Transverse colon (tissue), 4 donors: Measurements from ENCODE around the gene NR2F1-AS1. TPM values are rescaled to one million over a fixed set of nuclear protein-coding genes. Genes with fewer than 3 reads are reported as not detected.

Experiments used
- DNase-seq: peaks from one replicate; pipeline ENCODE4 v3.0.0-alpha.2; 2019
- H3K27ac ChIP-seq, 4 donors: fragments of 200-600 bp; sonication (generic); 2 replicates each; pipeline ENCODE4 v1.5.1; 2016 to 2018; ENCODE audit warnings: inconsistent platforms in 4 of 4
- H3K27me3 ChIP-seq: fragments of 200-600 bp; sonication (generic); 2 replicates; pipeline ENCODE4 v1.5.1; 2017; ENCODE audit warnings: inconsistent platforms
- H3K36me3 ChIP-seq, 4 donors: fragments of 200-600 bp; sonication (generic); 2 replicates each; pipeline ENCODE4 v1.5.1; 2017 to 2019; ENCODE audit warnings: inconsistent platforms in 4 of 4
- H3K4me1 ChIP-seq, 4 donors: fragments of 200-600 bp; sonication (generic); 2 replicates each; pipeline ENCODE4 v1.5.1; 2017 to 2020; ENCODE audit warnings: inconsistent platforms in 4 of 4
- H3K4me3 ChIP-seq, 4 donors: fragments of 200-600 bp; sonication (generic); 1 replicate in 1 of 4; 2 replicates in 3 of 4; pipeline versions ENCODE4 v1.5.1 to v1.6.1; 2017 to 2019; ENCODE audit warnings: inconsistent platforms in 4 of 4
- H3K9me3 ChIP-seq, 2 donors: fragments of 200-600 bp; sonication (generic); 2 replicates each; pipeline ENCODE4 v1.5.1; 2017 to 2019; ENCODE audit warnings: inconsistent platforms in 2 of 2
- CTCF ChIP-seq, 5 experiments: fragments of 200-600 bp in 3 of 5; fragments of 450-650 bp in 2 of 5; sonication (generic) in 3 of 5; IDR thresholded peaks; 1 replicate in 2 of 5; 2 replicates in 3 of 5; pipeline ENCODE4 v1.5.1; 2016 to 2017; ENCODE audit warnings: antibody characterized with exemption in 5 of 5, inconsistent platforms in 3 of 5, mild to moderate bottlenecking in 2 of 5, moderate library complexity in 1 of 5
- EP300 ChIP-seq: sonication (generic); formaldehyde crosslinking; IDR thresholded peaks from one replicate; pipeline ENCODE4 v1.6.1; 2017; ENCODE audit warnings: antibody characterized with exemption, low read depth
- POLR2A ChIP-seq: fragments of 450-650 bp; IDR thresholded peaks from one replicate; pipeline ENCODE4 v1.6.1; 2016; ENCODE audit warnings: antibody characterized with exemption, mild to moderate bottlenecking, moderate library complexity
- POLR2AphosphoS5 ChIP-seq, 3 donors: sonication (generic); formaldehyde crosslinking; IDR thresholded peaks; one replicate each; pipeline ENCODE4 v1.6.1; 2016; ENCODE audit warnings: antibody characterized with exemption in 3 of 3
- WGBS, 2 donors: methylation state at CpG; one replicate each; pipeline ENCODE4 v1.1.5; 2018; ENCODE audit warnings: low coverage in 1 of 2; 5-methylcytosine and 5-hydroxymethylcytosine counted together
- in situ Hi-C, 4 donors: fragments of 200-750 bp; cut with MboI; loops; one replicate each; pipeline versions ENCODE4 v1.15.0 to v1.15.1; 2017; ENCODE audit warnings: low sequenced_read_pairs in 3 of 4, low pct_ligation_motif_present in 1 of 4, low pct_unique_long_range_greater_than_20kb in 1 of 4
- intact Hi-C: fragments of 100-400 bp; cut with DNase I; formaldehyde crosslinking; loops from one replicate; pipeline ENCODE4 v1.15.1; 2023; ENCODE audit warnings: low total_unique reads
- total RNA-seq, 4 donors: library from RNA; depleted of rRNA; stranded (reverse); fragments of >200 nt; gene quantifications; one replicate each; pipeline ENCODE4 v1.1.0, GENCODE V29; 2016

NR2F1-AS1 gene
- total RNA-seq, 4 donors from 2014 or later: 1.2 to 3.7 (median 2.2) TPM

GRCh38 chr5:93611976-93612854 lies 31.2 kb upstream of the NR2F1-AS1 start:
- 8 to 10% methylated on average over 2 to 41 of the region's 43 CpGs for WGBS, 2 donors
- H3K36me3 ChIP-seq: no peaks in the 10 kb centered on the region
- intact Hi-C loops: no loop called here
- H3K9me3 ChIP-seq: no peaks in the 10 kb centered on the region
- no peak overlapping the region for H3K27ac ChIP-seq
- in situ Hi-C loops: loop anchor here in 3 of 4 donors (10.0 to 25.0 kb wide), 2 partner anchors 175 to 183 kb away; no protein-coding TSS in a partner anchor
- no peak overlapping the region for H3K4me3 ChIP-seq
- H3K4me1 ChIP-seq: peaks cover 0 to 14% (median 7%) of the 10 kb centered on the region in 4 donors
- TF ChIP-seq POLR2AphosphoS5 (IDR thresholded peaks at IDR 0.05) (no peak), EP300 (no peak), CTCF (IDR thresholded peaks at IDR 0.05) (no peak), POLR2A (no peak)
- no peak for DNase-seq
- peaks cover 88% of the 10 kb centered on the region for H3K27me3 ChIP-seq

- no peaks in the 10 kb centered on the region for H3K9me3 ChIP-seq
Measured at GRCh38 chr5:93611273-93611975, 30.4 kb upstream of the NR2F1-AS1 start.

GRCh38 chr5:93610581-93611272 lies 29.7 kb upstream of the NR2F1-AS1 start:
- no peaks in the 10 kb centered on the region for H3K36me3 ChIP-seq
- intact Hi-C loops: no loop called here
- WGBS, 2 donors: 13 to 23% methylated on average over 6 to 17 of the region's 17 CpGs
- no peak for TF ChIP-seq POLR2AphosphoS5 (IDR thresholded peaks at IDR 0.05)
- no peak for TF ChIP-seq EP300
- TF ChIP-seq CTCF (IDR thresholded peaks at IDR 0.05): no peak
- TF ChIP-seq POLR2A: no peak
- H3K27ac ChIP-seq: no peak overlapping the region
- in situ Hi-C loops: loop anchor here in 3 of 4 donors (10.0 to 25.0 kb wide), 2 partner anchors 177 to 184 kb away; no protein-coding TSS in a partner anchor
- H3K27me3 ChIP-seq: peaks cover 100% of the 10 kb centered on the region
- H3K4me1 ChIP-seq: peaks cover 0 to 14% (median 7%) of the 10 kb centered on the region in 4 donors
- DNase-seq: no peak
- H3K9me3 ChIP-seq: no peaks in the 10 kb centered on the region
- H3K4me3 ChIP-seq: no peak overlapping the region

More at GRCh38 chr5:93611273-93611975, 30.4 kb upstream of the NR2F1-AS1 start:
- intact Hi-C loops (no loop called here), in situ Hi-C loops (loop anchor here in 3 of 4 donors (10.0 to 25.0 kb wide), 2 partner anchors 176 to 183 kb away; no protein-coding TSS in a partner anchor)
- DNase-seq: no peak
- Histone ChIP-seq H3K27ac (no peak overlapping the region), H3K4me1 (peaks cover 0 to 14% (median 7%) of the 10 kb centered on the region in 4 donors), H3K27me3 (peaks cover 95% of the 10 kb centered on the region), H3K4me3 (no peak overlapping the region), H3K36me3 (no peaks in the 10 kb centered on the region)
- TF ChIP-seq EP300 (no peak), POLR2AphosphoS5 (IDR thresholded peaks at IDR 0.05) (no peak), CTCF (IDR thresholded peaks at IDR 0.05) (no peak), POLR2A (no peak)
- 5 to 9% methylated on average over 9 of the region's 9 CpGs for WGBS, 2 donors
